ENCODE measurements around the gene PRKRA. TPM values are rescaled to one million over a fixed set of nuclear protein-coding genes. Genes with fewer than 3 reads are reported as not detected.

PRKRA gene
- total RNA-seq, 2 donors from 2014 or later: 21.5 to 35.9 TPM

- no peak overlapping the region for H3K27ac ChIP-seq
- no peaks in the 10 kb centered on the region for H3K27me3 ChIP-seq
- WGBS, 2 donors: 4 to 16% methylated on average over 1 of the region's 1 CpG
- peaks cover 6% of the 10 kb centered on the region for H3K4me1 ChIP-seq
- H3K4me3 ChIP-seq: no peak overlapping the region
- intact Hi-C loops (cut with DNase I): no loop called here
- no peak for DNase-seq
- no peaks in the 10 kb centered on the region for H3K9me3 ChIP-seq
- ATAC-seq: no peak
- H3K36me3 ChIP-seq (replicated peaks in 1 of 2; ENCODE audit: insufficient read depth in 1 of 2, low read depth in 2 of 2): no peaks in the 10 kb centered on the region
- TF ChIP-seq POLR2A (IDR thresholded peaks at IDR 0.05): no peak
- peak in 4 of 7 experiments; percentile 7 to 26 (median 20) for TF ChIP-seq CTCF (IDR thresholded peaks at IDR 0.05)
Observed at GRCh38 chr2:178419123-178419522, 31.9 kb downstream of the PRKRA start.

- intact Hi-C loops (cut with DNase I): no loop called here
- ATAC-seq (no peak), DNase-seq (no peak)
- H3K9me3 ChIP-seq: no peaks in the 10 kb centered on the region
- peaks cover 6% of the 10 kb centered on the region for H3K4me1 ChIP-seq
- no peaks in the 10 kb centered on the region for H3K36me3 ChIP-seq (replicated peaks in 1 of 2; ENCODE audit: insufficient read depth in 1 of 2, low read depth in 2 of 2)
- WGBS, 2 donors: 83 to 86% methylated on average over 1 of the region's 1 CpG
- TF ChIP-seq POLR2A (IDR thresholded peaks at IDR 0.05) (no peak), CTCF (IDR thresholded peaks at IDR 0.05) (no peak)
- H3K27me3 ChIP-seq: no peaks in the 10 kb centered on the region
- no peak overlapping the region for H3K27ac ChIP-seq
- no peak overlapping the region for H3K4me3 ChIP-seq
Observed at GRCh38 chr2:178418426-178418825, 32.5 kb downstream of the PRKRA start.

- Histone ChIP-seq H3K4me3 (no peak overlapping the region), H3K27me3 (no peaks in the 10 kb centered on the region), H3K36me3 (replicated peaks in 1 of 2; ENCODE audit: insufficient read depth in 1 of 2, low read depth in 2 of 2) (no peaks in the 10 kb centered on the region), H3K27ac (no peak overlapping the region), H3K4me1 (peaks cover 11% of the 10 kb centered on the region), H3K9me3 (no peaks in the 10 kb centered on the region)
- TF ChIP-seq CTCF (IDR thresholded peaks at IDR 0.05): no peak
- TF ChIP-seq POLR2A (IDR thresholded peaks at IDR 0.05): no peak
- intact Hi-C loops (cut with DNase I): no loop called here
- WGBS, 2 donors: 90 to 95% methylated on average over 3 of the region's 3 CpGs
- no peak for ATAC-seq
- DNase-seq: no peak
Observed at GRCh38 chr2:178417916-178418315, 33.1 kb downstream of the PRKRA start.

GRCh38 chr2:178415979-178416378 lies 35.0 kb downstream of the PRKRA start:
- Histone ChIP-seq H3K27me3 (no peaks in the 10 kb centered on the region), H3K4me3 (no peak overlapping the region), H3K9me3 (no peaks in the 10 kb centered on the region), H3K36me3 (replicated peaks in 1 of 2; ENCODE audit: insufficient read depth in 1 of 2, low read depth in 2 of 2) (no peaks in the 10 kb centered on the region), H3K27ac (no peak overlapping the region), H3K4me1 (peaks cover 12% of the 10 kb centered on the region)
- DNase-seq (no peak), ATAC-seq (no peak)
- TF ChIP-seq POLR2A (IDR thresholded peaks at IDR 0.05) (no peak), CTCF (IDR thresholded peaks at IDR 0.05) (no peak)
- intact Hi-C loops (cut with DNase I): no loop called here

All from body of pancreas (tissue), 4 donors.